HEK293 (cell line): ENCODE data around the gene ZNF664.

Experiments used
- CTCF ChIA-PET: fragments of 350-600 bp; formaldehyde crosslinking; extraction: SDS; loops from one replicate; lab custom pipeline; 2021; ENCODE audit warnings: antibody characterized with exemption; lab: Yijun Ruan, JAX
- POLR2A ChIA-PET: fragments of 300-600 bp; formaldehyde crosslinking; extraction: SDS; loops from one replicate; lab custom pipeline; 2020; ENCODE audit warnings: antibody characterized with exemption, inconsistent platforms; lab: Yijun Ruan, JAX
- H3K27ac ChIP-seq: fragments of 200-500 bp; sonication (Bioruptor generic); 2 replicates; pipeline ENCODE4 v1.5.1; 2014; ENCODE audit warnings: low read depth, low read length, control low read depth, inconsistent platforms; ENCODE audit errors: extremely low read depth
- H3K36me3 ChIP-seq, 2 experiments: fragments of 200-500 bp in 1 of 2; sonication (Bioruptor generic) in 1 of 2; 1 replicate in 1 of 2; 2 replicates in 1 of 2; pipeline ENCODE4 v1.5.1; 2014 to 2017; ENCODE audit warnings: inconsistent platforms in 2 of 2, low read length in 2 of 2; ENCODE audit not compliant: control insufficient read depth in 2 of 2, insufficient read depth in 1 of 2
- H3K4me1 ChIP-seq: fragments of 200-500 bp; sonication (Bioruptor generic); 2 replicates; pipeline ENCODE4 v1.5.1; 2014; ENCODE audit warnings: mild to moderate bottlenecking, low read length, inconsistent platforms; ENCODE audit not compliant: control insufficient read depth, insufficient read depth
- H3K4me3 ChIP-seq: 2 replicates; pipeline ENCODE4 v1.5.1; 2011; ENCODE audit warnings: low read depth, mild to moderate bottlenecking, control low read depth, low read length, moderate library complexity
- H3K9me3 ChIP-seq: fragments of 200-500 bp; sonication (Bioruptor generic); 2 replicates; pipeline ENCODE4 v1.5.1; 2014; ENCODE audit warnings: low read depth, low read length, inconsistent platforms; ENCODE audit not compliant: control insufficient read depth, insufficient read depth
- HOXA7 ChIP-seq: sonication (generic); formaldehyde crosslinking; IDR thresholded peaks from 2 replicates; pipeline ENCODE4 v1.8.1; 2022; ENCODE audit warnings: missing genetic modification reagents, borderline replicate concordance
- SALL2 ChIP-seq: fragments of 450-650 bp; formaldehyde crosslinking; IDR thresholded peaks from 2 replicates; pipeline ENCODE4 v1.5.0; 2017; ENCODE audit warnings: missing biosample characterization, mild to moderate bottlenecking, missing genetic modification characterization, borderline replicate concordance
- SP7 ChIP-seq: fragments of 450-650 bp; formaldehyde crosslinking; IDR thresholded peaks from 2 replicates; pipeline ENCODE4 v1.5.1; 2016; ENCODE audit warnings: missing biosample characterization, missing genetic modification characterization
- WT1 ChIP-seq: fragments of 450-650 bp; formaldehyde crosslinking; IDR thresholded peaks from 2 replicates; pipeline ENCODE4 v1.5.1; 2016; ENCODE audit warnings: missing biosample characterization, missing genetic modification characterization
- ZNF133 ChIP-seq: fragments of 450-650 bp; formaldehyde crosslinking; IDR thresholded peaks from 2 replicates; pipeline ENCODE4 v1.5.1; 2016; ENCODE audit warnings: missing biosample characterization, missing genetic modification characterization
- ZNF138 ChIP-seq: fragments of 450-650 bp; formaldehyde crosslinking; IDR thresholded peaks from 2 replicates; pipeline ENCODE4 v1.5.1; 2016; ENCODE audit warnings: missing biosample characterization, missing genetic modification characterization, borderline replicate concordance
- ZNF18 ChIP-seq: fragments of 450-650 bp; formaldehyde crosslinking; IDR thresholded peaks from 2 replicates; pipeline ENCODE4 v1.5.1; 2016; ENCODE audit warnings: missing biosample characterization, missing genetic modification characterization
- ZNF202 ChIP-seq: fragments of 450-650 bp; formaldehyde crosslinking; IDR thresholded peaks from 2 replicates; pipeline ENCODE4 v1.5.1; 2016; ENCODE audit warnings: missing biosample characterization, missing genetic modification characterization, borderline replicate concordance
- ZNF24 ChIP-seq: fragments of 450-650 bp; formaldehyde crosslinking; IDR thresholded peaks from 2 replicates; pipeline ENCODE4 v1.5.1; 2016; ENCODE audit warnings: missing biosample characterization, missing genetic modification characterization
- ZNF521 ChIP-seq: fragments of 450-650 bp; formaldehyde crosslinking; IDR thresholded peaks from 2 replicates; pipeline ENCODE4 v1.5.1; 2017; ENCODE audit warnings: missing biosample characterization, mild to moderate bottlenecking, missing genetic modification characterization
- ZNF621 ChIP-seq: fragments of 450-650 bp; formaldehyde crosslinking; IDR thresholded peaks from 2 replicates; pipeline ENCODE4 v1.5.1; 2017; ENCODE audit warnings: missing biosample characterization, missing genetic modification characterization
- ZNF645 ChIP-seq: fragments of 450-650 bp; formaldehyde crosslinking; IDR thresholded peaks from 2 replicates; pipeline ENCODE4; 2016; ENCODE audit warnings: missing biosample characterization, missing genetic modification characterization
- ZNF670 ChIP-seq: fragments of 450-650 bp; formaldehyde crosslinking; IDR thresholded peaks from 2 replicates; pipeline ENCODE4 v1.5.1; 2016; ENCODE audit warnings: missing biosample characterization, missing genetic modification characterization, low read depth
- ZNF701 ChIP-seq: fragments of 450-650 bp; formaldehyde crosslinking; IDR thresholded peaks from 2 replicates; pipeline ENCODE4 v1.5.1; 2016; ENCODE audit warnings: missing biosample characterization, missing genetic modification characterization
- ZNF76 ChIP-seq: fragments of 450-650 bp; formaldehyde crosslinking; IDR thresholded peaks from 2 replicates; pipeline ENCODE4; 2016; ENCODE audit warnings: low read depth, missing biosample characterization, missing genetic modification characterization, borderline replicate concordance
- ZNF792 ChIP-seq: fragments of 450-650 bp; formaldehyde crosslinking; IDR thresholded peaks from 2 replicates; pipeline ENCODE4 v1.5.1; 2016; ENCODE audit warnings: missing biosample characterization, missing genetic modification characterization
- ZNF843 ChIP-seq: fragments of 450-650 bp; formaldehyde crosslinking; IDR thresholded peaks from 2 replicates; pipeline ENCODE4 v1.5.1; 2016; ENCODE audit warnings: missing biosample characterization, missing genetic modification characterization
- TF ChIP-seq, protein P1 (sequence below): fragments of 450-650 bp; formaldehyde crosslinking; IDR thresholded peaks from 2 replicates; pipeline ENCODE4 v1.5.0; 2017; ENCODE audit warnings: missing biosample characterization, missing genetic modification characterization, borderline replicate concordance
- TF ChIP-seq, protein P2 (sequence below): fragments of 450-650 bp; formaldehyde crosslinking; IDR thresholded peaks from 2 replicates; pipeline ENCODE4 v1.5.1; 2016; ENCODE audit warnings: missing biosample characterization, missing genetic modification characterization
- TF ChIP-seq, protein P3 (sequence below): fragments of 450-650 bp; formaldehyde crosslinking; IDR thresholded peaks from 2 replicates; pipeline ENCODE4 v1.5.1; 2017; ENCODE audit warnings: missing biosample characterization, missing genetic modification characterization
- TF ChIP-seq, protein P4 (sequence below): fragments of 450-650 bp; formaldehyde crosslinking; IDR thresholded peaks from 2 replicates; pipeline ENCODE4 v1.5.1; 2016; ENCODE audit warnings: missing biosample characterization, missing genetic modification characterization

ZNF664 gene

DNA sequence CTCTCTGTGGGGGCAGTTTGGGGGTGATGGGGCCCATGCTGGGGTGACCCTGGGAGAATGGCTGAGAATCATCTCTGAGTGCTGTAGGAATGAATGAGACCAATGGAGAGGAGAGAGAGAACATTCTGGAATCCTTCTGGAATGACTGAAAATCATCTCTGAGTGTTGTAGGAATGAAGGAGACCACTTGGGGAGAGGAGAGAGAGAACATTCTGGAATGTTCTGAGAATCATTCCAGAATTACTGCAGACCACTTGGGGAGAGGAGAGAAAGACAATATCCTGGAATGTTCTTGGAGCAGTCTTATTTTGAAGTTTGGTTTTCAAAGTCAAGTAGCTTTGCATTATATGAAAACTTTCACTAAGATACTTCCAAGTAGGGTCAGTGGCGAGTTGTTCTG is 64.3 kb downstream of the ZNF664 start (continued):
- TF ChIP-seq ZNF521 (tag by site-specific recombination) (no peak), ZNF701 (tag by site-specific recombination) (no peak), ZNF76 (no peak), WT1 (tag by site-specific recombination) (no peak), SALL2 (tag by site-specific recombination) (no peak), ZNF670 (tag by site-specific recombination) (no peak), ZNF202 (tag by site-specific recombination) (no peak)
- TF ChIP-seq, protein P1, sequence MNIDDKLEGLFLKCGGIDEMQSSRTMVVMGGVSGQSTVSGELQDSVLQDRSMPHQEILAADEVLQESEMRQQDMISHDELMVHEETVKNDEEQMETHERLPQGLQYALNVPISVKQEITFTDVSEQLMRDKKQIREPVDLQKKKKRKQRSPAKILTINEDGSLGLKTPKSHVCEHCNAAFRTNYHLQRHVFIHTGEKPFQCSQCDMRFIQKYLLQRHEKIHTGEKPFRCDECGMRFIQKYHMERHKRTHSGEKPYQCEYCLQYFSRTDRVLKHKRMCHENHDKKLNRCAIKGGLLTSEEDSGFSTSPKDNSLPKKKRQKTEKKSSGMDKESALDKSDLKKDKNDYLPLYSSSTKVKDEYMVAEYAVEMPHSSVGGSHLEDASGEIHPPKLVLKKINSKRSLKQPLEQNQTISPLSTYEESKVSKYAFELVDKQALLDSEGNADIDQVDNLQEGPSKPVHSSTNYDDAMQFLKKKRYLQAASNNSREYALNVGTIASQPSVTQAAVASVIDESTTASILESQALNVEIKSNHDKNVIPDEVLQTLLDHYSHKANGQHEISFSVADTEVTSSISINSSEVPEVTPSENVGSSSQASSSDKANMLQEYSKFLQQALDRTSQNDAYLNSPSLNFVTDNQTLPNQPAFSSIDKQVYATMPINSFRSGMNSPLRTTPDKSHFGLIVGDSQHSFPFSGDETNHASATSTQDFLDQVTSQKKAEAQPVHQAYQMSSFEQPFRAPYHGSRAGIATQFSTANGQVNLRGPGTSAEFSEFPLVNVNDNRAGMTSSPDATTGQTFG (tag by site-specific recombination), result no peak
- TF ChIP-seq, protein P2, sequence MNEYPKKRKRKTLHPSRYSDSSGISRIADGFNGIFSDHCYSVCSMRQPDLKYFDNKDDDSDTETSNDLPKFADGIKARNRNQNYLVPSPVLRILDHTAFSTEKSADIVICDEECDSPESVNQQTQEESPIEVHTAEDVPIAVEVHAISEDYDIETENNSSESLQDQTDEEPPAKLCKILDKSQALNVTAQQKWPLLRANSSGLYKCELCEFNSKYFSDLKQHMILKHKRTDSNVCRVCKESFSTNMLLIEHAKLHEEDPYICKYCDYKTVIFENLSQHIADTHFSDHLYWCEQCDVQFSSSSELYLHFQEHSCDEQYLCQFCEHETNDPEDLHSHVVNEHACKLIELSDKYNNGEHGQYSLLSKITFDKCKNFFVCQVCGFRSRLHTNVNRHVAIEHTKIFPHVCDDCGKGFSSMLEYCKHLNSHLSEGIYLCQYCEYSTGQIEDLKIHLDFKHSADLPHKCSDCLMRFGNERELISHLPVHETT (tag by site-specific recombination), result no peak

DNA sequence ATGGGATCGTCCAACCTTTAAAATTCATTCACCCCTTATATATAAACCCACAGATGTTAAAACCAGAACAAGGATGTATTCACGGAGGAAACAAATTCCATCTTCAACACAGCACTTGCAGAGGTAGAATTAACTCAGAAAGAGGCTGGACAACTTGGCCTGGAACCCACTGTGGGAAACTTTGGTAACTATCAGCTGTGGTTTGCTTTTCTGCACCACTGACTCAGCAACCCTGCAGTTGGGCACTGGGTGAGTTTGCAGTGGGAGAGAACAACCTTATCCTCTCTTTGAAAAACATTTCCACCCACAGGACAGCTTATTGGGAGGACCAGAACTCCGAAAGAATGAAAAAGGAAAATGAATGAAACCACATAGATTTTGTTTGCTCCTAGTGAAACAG is 66.3 kb downstream of the ZNF664 start:
- ChIA-PET CTCF (interaction anchor here (1.0 to 5.6 kb wide), 3 partner anchors 9 to 733 kb away, joined by 3 to 52 read pairs (median 4); no protein-coding TSS in a partner anchor), POLR2A (no interaction called here)
- Histone ChIP-seq H3K27ac (no peak overlapping the region), H3K9me3 (no peaks in the 10 kb centered on the region), H3K36me3 (no peaks in the 10 kb centered on the region), H3K4me1 (peaks cover 2% of the 10 kb centered on the region; the same call in 1 of the 2 replicates), H3K4me3 (no peak overlapping the region)
- TF ChIP-seq HOXA7 (CRISPR knock-in tag), result no peak

- Histone ChIP-seq H3K36me3 (no peaks in the 10 kb centered on the region), H3K4me1 (peaks cover 2% of the 10 kb centered on the region; the same call in 1 of the 2 replicates), H3K9me3 (no peaks in the 10 kb centered on the region), H3K27ac (no peak overlapping the region), H3K4me3 (no peak overlapping the region)
- POLR2A ChIA-PET, result no interaction called here
- CTCF ChIA-PET, result interaction anchor here (0.6 to 5.6 kb wide), 5 partner anchors 8 to 732 kb away, joined by 3 to 52 read pairs (median 4); no protein-coding TSS in a partner anchor
- TF ChIP-seq ZNF18 (tag by site-specific recombination) (no peak), ZNF621 (no peak), ZNF645 (tag by site-specific recombination) (no peak), ZNF133 (no peak), ZNF843 (tag by site-specific recombination) (no peak), SP7 (tag by site-specific recombination) (no peak), ZNF24 (tag by site-specific recombination) (no peak), ZNF138 (no peak), ZNF792 (tag by site-specific recombination) (no peak)
- TF ChIP-seq, protein P3, sequence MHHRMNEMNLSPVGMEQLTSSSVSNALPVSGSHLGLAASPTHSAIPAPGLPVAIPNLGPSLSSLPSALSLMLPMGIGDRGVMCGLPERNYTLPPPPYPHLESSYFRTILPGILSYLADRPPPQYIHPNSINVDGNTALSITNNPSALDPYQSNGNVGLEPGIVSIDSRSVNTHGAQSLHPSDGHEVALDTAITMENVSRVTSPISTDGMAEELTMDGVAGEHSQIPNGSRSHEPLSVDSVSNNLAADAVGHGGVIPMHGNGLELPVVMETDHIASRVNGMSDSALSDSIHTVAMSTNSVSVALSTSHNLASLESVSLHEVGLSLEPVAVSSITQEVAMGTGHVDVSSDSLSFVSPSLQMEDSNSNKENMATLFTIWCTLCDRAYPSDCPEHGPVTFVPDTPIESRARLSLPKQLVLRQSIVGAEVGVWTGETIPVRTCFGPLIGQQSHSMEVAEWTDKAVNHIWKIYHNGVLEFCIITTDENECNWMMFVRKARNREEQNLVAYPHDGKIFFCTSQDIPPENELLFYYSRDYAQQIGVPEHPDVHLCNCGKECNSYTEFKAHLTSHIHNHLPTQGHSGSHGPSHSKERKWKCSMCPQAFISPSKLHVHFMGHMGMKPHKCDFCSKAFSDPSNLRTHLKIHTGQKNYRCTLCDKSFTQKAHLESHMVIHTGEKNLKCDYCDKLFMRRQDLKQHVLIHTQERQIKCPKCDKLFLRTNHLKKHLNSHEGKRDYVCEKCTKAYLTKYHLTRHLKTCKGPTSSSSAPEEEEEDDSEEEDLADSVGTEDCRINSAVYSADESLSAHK (tag by site-specific recombination), result no peak
- TF ChIP-seq, protein P4, sequence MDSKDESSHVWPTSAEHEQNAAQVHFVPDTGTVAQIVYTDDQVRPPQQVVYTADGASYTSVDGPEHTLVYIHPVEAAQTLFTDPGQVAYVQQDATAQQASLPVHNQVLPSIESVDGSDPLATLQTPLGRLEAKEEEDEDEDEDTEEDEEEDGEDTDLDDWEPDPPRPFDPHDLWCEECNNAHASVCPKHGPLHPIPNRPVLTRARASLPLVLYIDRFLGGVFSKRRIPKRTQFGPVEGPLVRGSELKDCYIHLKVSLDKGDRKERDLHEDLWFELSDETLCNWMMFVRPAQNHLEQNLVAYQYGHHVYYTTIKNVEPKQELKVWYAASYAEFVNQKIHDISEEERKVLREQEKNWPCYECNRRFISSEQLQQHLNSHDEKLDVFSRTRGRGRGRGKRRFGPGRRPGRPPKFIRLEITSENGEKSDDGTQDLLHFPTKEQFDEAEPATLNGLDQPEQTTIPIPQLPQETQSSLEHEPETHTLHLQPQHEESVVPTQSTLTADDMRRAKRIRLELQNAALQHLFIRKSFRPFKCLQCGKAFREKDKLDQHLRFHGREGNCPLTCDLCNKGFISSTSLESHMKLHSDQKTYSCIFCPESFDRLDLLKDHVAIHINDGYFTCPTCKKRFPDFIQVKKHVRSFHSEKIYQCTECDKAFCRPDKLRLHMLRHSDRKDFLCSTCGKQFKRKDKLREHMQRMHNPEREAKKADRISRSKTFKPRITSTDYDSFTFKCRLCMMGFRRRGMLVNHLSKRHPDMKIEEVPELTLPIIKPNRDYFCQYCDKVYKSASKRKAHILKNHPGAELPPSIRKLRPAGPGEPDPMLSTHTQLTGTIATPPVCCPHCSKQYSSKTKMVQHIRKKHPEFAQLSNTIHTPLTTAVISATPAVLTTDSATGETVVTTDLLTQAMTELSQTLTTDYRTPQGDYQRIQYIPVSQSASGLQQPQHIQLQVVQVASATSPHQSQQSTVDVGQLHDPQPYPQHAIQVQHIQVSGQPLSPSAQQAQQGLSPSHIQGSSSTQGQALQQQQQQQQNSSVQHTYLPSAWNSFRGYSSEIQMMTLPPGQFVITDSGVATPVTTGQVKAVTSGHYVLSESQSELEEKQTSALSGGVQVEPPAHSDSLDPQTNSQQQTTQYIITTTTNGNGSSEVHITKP (tag by site-specific recombination), result no peak
Observed at GRCh38 chr12:124040291-124040690, 67.3 kb downstream of the ZNF664 start.
